Smooth muscle cell (in vitro differentiated cells): ENCODE data around the gene PHF14. TPM values are rescaled to one million over a fixed set of nuclear protein-coding genes. Genes with fewer than 3 reads are reported as not detected.

Source experiments
- DNase-seq: peaks from one replicate; lab custom pipeline; 2025; ENCODE audit not compliant: unreplicated experiment; lab: John Stamatoyannopoulos, UW
- H2AFZ ChIP-seq: fragments of 200-600 bp; sonication (generic); 2 replicates; pipeline ENCODE4 v1.6.0; 2016; ENCODE audit warnings: antibody characterized with exemption, low read depth, mild to moderate bottlenecking
- H3F3A ChIP-seq: fragments of 200-600 bp; sonication (generic); 2 replicates; pipeline ENCODE4 v1.6.0; 2017; ENCODE audit warnings: antibody characterized with exemption, low read depth
- H3K27ac ChIP-seq: fragments of 200-600 bp; sonication (generic); 2 replicates; pipeline ENCODE4 v1.5.1; 2016; ENCODE audit warnings: low read depth, mild to moderate bottlenecking
- H3K27me3 ChIP-seq: fragments of 200-600 bp; sonication (generic); 2 replicates; pipeline ENCODE4 v1.6.1; 2016; ENCODE audit warnings: low read depth, mild to moderate bottlenecking
- H3K36me3 ChIP-seq: fragments of 200-600 bp; sonication (generic); 2 replicates; pipeline ENCODE4 v1.5.1; 2016; ENCODE audit warnings: low read depth
- H3K4me1 ChIP-seq: fragments of 200-600 bp; sonication (generic); 2 replicates; pipeline ENCODE4 v1.5.1; 2016; ENCODE audit warnings: low read depth
- H3K4me2 ChIP-seq: fragments of 200-600 bp; sonication (generic); 2 replicates; pipeline ENCODE4 v1.6.0; 2016; ENCODE audit warnings: mild to moderate bottlenecking
- H3K4me3 ChIP-seq: fragments of 200-600 bp; sonication (generic); 2 replicates; pipeline ENCODE4 v1.5.1; 2016; ENCODE audit warnings: mild to moderate bottlenecking
- H3K79me2 ChIP-seq: fragments of 200-600 bp; sonication (generic); 2 replicates; pipeline ENCODE4 v1.6.0; 2016; ENCODE audit warnings: low read depth, mild to moderate bottlenecking
- H3K9ac ChIP-seq: fragments of 200-600 bp; sonication (generic); 2 replicates; pipeline ENCODE4 v1.6.0; 2016; ENCODE audit warnings: low read depth
- H3K9me3 ChIP-seq: fragments of 200-600 bp; sonication (generic); replicated peaks from 2 replicates; pipeline ENCODE4 v1.5.1; 2016; ENCODE audit warnings: low read depth
- H4K20me1 ChIP-seq: fragments of 200-600 bp; sonication (generic); 2 replicates; pipeline ENCODE4 v1.6.0; 2016; ENCODE audit warnings: low read depth
- CTCF ChIP-seq: fragments of 200-600 bp; sonication (generic); IDR thresholded peaks from 2 replicates; pipeline ENCODE4 v1.5.1; 2017; ENCODE audit warnings: borderline replicate concordance, mild to moderate bottlenecking, antibody characterized with exemption; ENCODE audit not compliant: insufficient read depth, poor library complexity, severe bottlenecking
- WGBS: methylation state at CpG from one replicate; pipeline ENCODE4 v1.1.7; 2016; ENCODE audit warnings: low lambda C conversion rate; 5-methylcytosine and 5-hydroxymethylcytosine counted together
- polyA plus RNA-seq: library from polyadenylated mRNA; unstranded; fragments of >200 nt; fragmentation: Nextera tagmentation; extraction: Ambion mirVana; gene quantifications from 2 replicates; pipeline ENCODE4 v1.2.1, GENCODE V29; 2016
- total RNA-seq: library from RNA; depleted of rRNA; stranded (reverse); fragments of >200 nt; gene quantifications from 2 replicates; pipeline ENCODE4 v1.2.3, GENCODE V29; 2014

PHF14 gene
- total and polyA plus RNA-seq, 2 experiments from 2014 or later: 13.2 to 29.2 TPM

- no peak for TF ChIP-seq CTCF
- H3K79me2 ChIP-seq: no peaks in the 10 kb centered on the region
- peak overlapping the region; percentile 0 for H3K4me2 ChIP-seq
- no peaks in the 10 kb centered on the region for H3K9me3 ChIP-seq
- H3K4me3 ChIP-seq: peak overlapping the region; percentile 16
- peaks cover 12% of the 10 kb centered on the region for H3K4me1 ChIP-seq
- no peaks in the 10 kb centered on the region for H3K36me3 ChIP-seq
- peak overlapping the region; percentile 78 for H3K27ac ChIP-seq
- 22% methylated on average over 2 of the region's 2 CpGs for WGBS
- peak overlapping the region; percentile 89 for H2AFZ ChIP-seq
- no peaks in the 10 kb centered on the region for H3K27me3 ChIP-seq
- peak overlapping the region; percentile 49 for H3K9ac ChIP-seq
- no peak for DNase-seq
- H3F3A ChIP-seq: no peaks in the 10 kb centered on the region
- H4K20me1 ChIP-seq: no peaks in the 10 kb centered on the region
Measured at GRCh38 chr7:11082552-11083213, 109.0 kb downstream of the PHF14 start.

GRCh38 chr7:11083214-11083568, 109.5 kb downstream of the PHF14 start:
- no peaks in the 10 kb centered on the region for H3K27me3 ChIP-seq
- H3K9me3 ChIP-seq: no peaks in the 10 kb centered on the region
- no peaks in the 10 kb centered on the region for H4K20me1 ChIP-seq
- H3K27ac ChIP-seq: peak overlapping the region; percentile 78
- peak overlapping the region; percentile 0 for H3K4me2 ChIP-seq
- peak overlapping the region; percentile 89 for H2AFZ ChIP-seq
- no peak for DNase-seq
- WGBS: 89% methylated on average over 7 of the region's 7 CpGs
- no peak for TF ChIP-seq CTCF
- no peaks in the 10 kb centered on the region for H3K36me3 ChIP-seq
- no peaks in the 10 kb centered on the region for H3F3A ChIP-seq
- no peaks in the 10 kb centered on the region for H3K79me2 ChIP-seq
- peak overlapping the region; percentile 16 for H3K4me3 ChIP-seq
- peak overlapping the region; percentile 49 for H3K9ac ChIP-seq
- peaks cover 12% of the 10 kb centered on the region for H3K4me1 ChIP-seq

GRCh38 chr7:11104578-11104977, 130.9 kb downstream of the PHF14 start:
- no peaks in the 10 kb centered on the region for H3F3A ChIP-seq
- H4K20me1 ChIP-seq: no peaks in the 10 kb centered on the region
- no peak overlapping the region for H3K4me2 ChIP-seq
- no peak overlapping the region for H3K27ac ChIP-seq
- H2AFZ ChIP-seq: no peak overlapping the region
- 78% methylated on average over 2 of the region's 2 CpGs for WGBS
- no peak for DNase-seq
- no peaks in the 10 kb centered on the region for H3K9me3 ChIP-seq
- H3K27me3 ChIP-seq: no peaks in the 10 kb centered on the region
- TF ChIP-seq CTCF: no peak
- H3K9ac ChIP-seq: no peak overlapping the region
- H3K36me3 ChIP-seq: no peaks in the 10 kb centered on the region
- no peaks in the 10 kb centered on the region for H3K79me2 ChIP-seq
- no peak overlapping the region for H3K4me3 ChIP-seq
- no peaks in the 10 kb centered on the region for H3K4me1 ChIP-seq

GRCh38 chr7:11109659-11110058, 136.0 kb downstream of the PHF14 start:
- TF ChIP-seq CTCF: no peak
- no peaks in the 10 kb centered on the region for H3K9me3 ChIP-seq
- no peaks in the 10 kb centered on the region for H3K79me2 ChIP-seq
- no peak overlapping the region for H2AFZ ChIP-seq
- H3K4me3 ChIP-seq: no peak overlapping the region
- no peak for DNase-seq
- H3K9ac ChIP-seq: no peak overlapping the region
- no peak overlapping the region for H3K27ac ChIP-seq
- no peaks in the 10 kb centered on the region for H3F3A ChIP-seq
- H3K4me1 ChIP-seq: no peaks in the 10 kb centered on the region
- no peak overlapping the region for H3K4me2 ChIP-seq
- H4K20me1 ChIP-seq: no peaks in the 10 kb centered on the region
- no peaks in the 10 kb centered on the region for H3K36me3 ChIP-seq
- no peaks in the 10 kb centered on the region for H3K27me3 ChIP-seq
